K562 (cell line): ENCODE data around the gene RGL2. TPM values are rescaled to one million over a fixed set of nuclear protein-coding genes. Genes with fewer than 3 reads are reported as not detected.

Experiments used
- ATAC-seq: fragments of 200-7000 bp; cut with Tn5 transposase; 3 replicates; pipeline ENCODE4 v1.9.1; 2020; ENCODE audit warnings: moderate library complexity
- BruUV-seq: library from RNA; stranded (reverse); fragments of 400-500 nt; replicated peaks from 2 replicates; lab custom pipeline; 2021; lab: Mats Ljungman, UMichigan
- CTCF ChIA-PET: fragments of 300-600 bp; formaldehyde crosslinking; extraction: SDS; loops from one replicate; lab custom pipeline; 2021; ENCODE audit warnings: low intra/inter-chr PET ratio; lab: Yijun Ruan, JAX
- POLR2A ChIA-PET: fragments of 300-600, 350-650 bp; sonication (Branson Sonifier 250); formaldehyde crosslinking; extraction: SDS; loops from one replicate; lab custom pipeline; 2021; ENCODE audit warnings: antibody characterized with exemption, inconsistent platforms; lab: Yijun Ruan, JAX
- DNase-seq, 4 experiments: peaks; one replicate each; pipeline versions ENCODE4 v3.0.0 to v3.0.0-alpha.2; 2011 to 2018; ENCODE audit warnings: low spot score in 3 of 4, mixed read lengths in 3 of 4; ENCODE audit errors: extremely low read depth in 1 of 4
- FAIRE-seq: peaks from 2 replicates; lab custom pipeline; 2011; peaks lifted over from hg19 to GRCh38; lab: Jason Lieb, UNC
- H2AFZ ChIP-seq: 2 replicates; pipeline ENCODE4 v1.6.0; 2011; ENCODE audit warnings: low read depth, low read length, control low read depth, inconsistent platforms
- H3K27ac ChIP-seq: fragments of 200-600 bp; 3 replicates; pipeline ENCODE4 v1.8.0; 2011; ENCODE audit warnings: low read depth, mild to moderate bottlenecking, control low read depth, inconsistent platforms, low read length, moderate library complexity, mixed read lengths; ENCODE audit errors: extremely low read depth
- H3K27me3 ChIP-seq, 2 experiments: fragments of 300-600 bp in 1 of 2; 2 replicates in 1 of 2; 3 replicates in 1 of 2; pipeline versions ENCODE4 v1.6.0 to v1.8.0; 2011; ENCODE audit warnings: inconsistent platforms in 2 of 2, low read length in 2 of 2, mild to moderate bottlenecking in 1 of 2, mixed read lengths in 1 of 2, moderate library complexity in 1 of 2; ENCODE audit not compliant: control insufficient read depth in 2 of 2, insufficient read depth in 2 of 2
- H3K36me3 ChIP-seq: fragments of 300-600 bp; 3 replicates; pipeline ENCODE4 v1.8.0; 2011; ENCODE audit warnings: mild to moderate bottlenecking, low read length, inconsistent platforms; ENCODE audit not compliant: control insufficient read depth, insufficient read depth
- H3K4me1 ChIP-seq, 2 experiments: fragments of 200-600 bp in 1 of 2; replicated peaks in 1 of 2; 2 replicates in 1 of 2; 3 replicates in 1 of 2; pipeline versions ENCODE4 v1.5.1 to v1.8.0; 2011; ENCODE audit warnings: inconsistent platforms in 2 of 2, low read length in 2 of 2, mild to moderate bottlenecking in 1 of 2, mixed read lengths in 1 of 2, moderate library complexity in 1 of 2; ENCODE audit not compliant: control insufficient read depth in 2 of 2, insufficient read depth in 2 of 2
- H3K4me2 ChIP-seq: 2 replicates; pipeline ENCODE4 v1.6.1; 2011; ENCODE audit warnings: low read length, control low read depth, inconsistent platforms, mixed read lengths; ENCODE audit not compliant: insufficient read depth
- H3K4me3 ChIP-seq: fragments of 200-600 bp; sonication (generic), shearing (Covaris generic); 2 replicates; pipeline ENCODE4 v1.5.1; 2016; ENCODE audit warnings: control low read depth, inconsistent platforms
- H3K79me2 ChIP-seq: fragments of 200-600 bp; 3 replicates; pipeline ENCODE4 v1.8.0; 2011; ENCODE audit warnings: low read length, inconsistent platforms; ENCODE audit not compliant: control insufficient read depth, insufficient read depth
- H3K9ac ChIP-seq, 2 experiments: 2 replicates each; pipeline versions ENCODE4 v1.6.0 to v1.6.1; 2011; ENCODE audit warnings: low read depth in 2 of 2, low read length in 2 of 2, control low read depth in 1 of 2, inconsistent platforms in 1 of 2, mild to moderate bottlenecking in 1 of 2, mixed read lengths in 1 of 2; ENCODE audit not compliant: insufficient read depth in 1 of 2
- H3K9me1 ChIP-seq: one replicate; pipeline ENCODE4 v1.6.0; 2011; ENCODE audit warnings: inconsistent platforms, mild to moderate bottlenecking, low read length, moderate library complexity; ENCODE audit not compliant: control insufficient read depth, insufficient read depth
- H3K9me3 ChIP-seq: replicated peaks from 2 replicates; pipeline ENCODE4 v1.5.1; 2011; ENCODE audit warnings: low read depth, low read length, inconsistent platforms; ENCODE audit not compliant: control insufficient read depth, insufficient read depth
- H4K20me1 ChIP-seq: replicated peaks from 2 replicates; pipeline ENCODE4 v1.6.1; 2011; ENCODE audit warnings: low read length, inconsistent platforms, mixed read lengths; ENCODE audit not compliant: control insufficient read depth, insufficient read depth
- ATF7 ChIP-seq: fragments of 450-650 bp; IDR thresholded peaks from 2 replicates; pipeline ENCODE4 v1.7.1; 2014; ENCODE audit warnings: mild to moderate bottlenecking, moderate library complexity
- BRD9 ChIP-seq: fragments of 450-650 bp; IDR thresholded peaks from 2 replicates; pipeline ENCODE4 v1.6.1; 2018; ENCODE audit warnings: low read depth; ENCODE audit not compliant: partially characterized antibody
- CHD1 ChIP-seq: fragments of 200-600 bp; sonication (generic); IDR thresholded peaks from one replicate; pipeline ENCODE4 v1.6.1; 2012; ENCODE audit warnings: mild to moderate bottlenecking, moderate library complexity, low read length, inconsistent platforms
- EGR1 ChIP-seq: fragments of 450-650 bp; conservative IDR thresholded peaks from 2 replicates; pipeline ENCODE4 v1.6.1; 2017; ENCODE audit warnings: mild to moderate bottlenecking
- ERF ChIP-seq: fragments of 450-650 bp; formaldehyde crosslinking; IDR thresholded peaks from 2 replicates; pipeline ENCODE4 v1.4.0; 2020; ENCODE audit warnings: mild to moderate bottlenecking, mixed read lengths
- GTF2E2 ChIP-seq: fragments of 200-800 bp; sonication (Bioruptor generic); IDR thresholded peaks from 2 replicates; pipeline ENCODE4 v1.6.1; 2016; ENCODE audit warnings: missing genetic modification characterization, missing compliant biosample characterization
- JUNB ChIP-seq: fragments of 450-650 bp; formaldehyde crosslinking; conservative IDR thresholded peaks from 2 replicates; pipeline ENCODE4 v1.4.0; 2020; ENCODE audit warnings: mild to moderate bottlenecking
- NFE2 ChIP-seq: IDR thresholded peaks from 2 replicates; pipeline ENCODE4 v1.6.1; 2014; ENCODE audit warnings: antibody characterized with exemption, low read depth
- NR4A1 ChIP-seq, 2 experiments: fragments of 250-450 bp in 1 of 2; fragments of 450-650 bp in 1 of 2; sonication (Bioruptor Pico) in 1 of 2; IDR thresholded peaks; 2 replicates each; pipeline versions ENCODE4 v1.4.0 to v1.6.1; 2016 to 2020; ENCODE audit warnings: mild to moderate bottlenecking in 2 of 2, missing compliant biosample characterization in 1 of 2, missing genetic modification characterization in 1 of 2, moderate library complexity in 1 of 2
- TARDBP ChIP-seq: fragments of 450-650 bp; IDR thresholded peaks from 2 replicates; pipeline ENCODE4 v1.6.1; 2016
- XRCC5 ChIP-seq: fragments of 200-400 bp; formaldehyde crosslinking; IDR thresholded peaks from 2 replicates; pipeline ENCODE4 v1.6.1; 2017; ENCODE audit warnings: low read depth, mild to moderate bottlenecking, low read length
- WGBS: fragments of 100-300 bp; shearing (Covaris generic); methylation state at CpG from one replicate; pipeline ENCODE4 v1.1.6; 2016; ENCODE audit warnings: low coverage, mixed read lengths; ENCODE audit not compliant: insufficient coverage; ENCODE audit errors: missing lambda C conversion rate; 5-methylcytosine and 5-hydroxymethylcytosine counted together
- in situ Hi-C: fragments of 300-500 bp; cut with MboI; formaldehyde crosslinking; loops from 4 replicates; pipeline ENCODE4 v1.15.0; 2018; ENCODE audit warnings: inconsistent platforms, mixed read lengths
- intact Hi-C: fragments of 100-400 bp; cut with micrococcal nuclease; formaldehyde crosslinking; loops from 2 replicates; pipeline ENCODE4 v1.14.2; 2022
- polyA plus RNA-seq, 8 experiments: library from polyadenylated mRNA; depleted of rRNA in 4 of 8; stranded (reverse) in 5 of 8; unstranded in 3 of 8; fragments of >200 nt; fragmentation: Nextera tagmentation in 2 of 8; fragmentation: Illumina TruSeq in 1 of 8; extraction: Ambion mirVana in 2 of 8; extraction: Trizol in 1 of 8; gene quantifications; 2 replicates each; pipeline versions ENCODE4 v1.2.1 to v1.2.3, GENCODE V29; 2011 to 2014; ENCODE audit warnings: inconsistent platforms in 1 of 8, missing spikeins in 1 of 8
- total RNA-seq, 7 experiments: library from RNA; depleted of rRNA in 6 of 7; stranded (reverse); fragments of >200 nt in 6 of 7; fragmentation: Illumina TruSeq in 2 of 7; extraction: Trizol in 2 of 7; gene quantifications; 2 replicates each; pipeline versions ENCODE4 v1.2.1 to v1.2.3, GENCODE V29; 2011 to 2021; ENCODE audit warnings: low replicate concordance in 1 of 7
- TF ChIP-seq, protein P1 (sequence below): fragments of 450-650 bp; IDR thresholded peaks from 2 replicates; pipeline ENCODE4 v1.6.1; 2014; ENCODE audit warnings: low read depth, mild to moderate bottlenecking, moderate library complexity, borderline replicate concordance
- TF ChIP-seq, protein P2 (sequence below): fragments of 450-650 bp; IDR thresholded peaks from 2 replicates; pipeline ENCODE4 v1.6.1; 2017; ENCODE audit warnings: mild to moderate bottlenecking, moderate library complexity
- TF ChIP-seq, protein P3 (sequence below): fragments of 200-800 bp; sonication (Bioruptor generic); IDR thresholded peaks from 2 replicates; pipeline ENCODE4 v1.6.1; 2017; ENCODE audit warnings: missing genetic modification characterization, missing compliant biosample characterization
- TF ChIP-seq, protein P4 (sequence below): fragments of 250-450 bp; sonication (Bioruptor Pico); IDR thresholded peaks from 2 replicates; pipeline ENCODE4 v1.9.0; 2021; ENCODE audit warnings: mild to moderate bottlenecking, inconsistent platforms

The RGL2 gene
- total and polyA plus RNA-seq, 9 of the 15 experiments (the other 6 are each of a cell fraction or from before 2014, with no cell fraction given): 1.8 to 57.1 (median 19.5) TPM

DNA sequence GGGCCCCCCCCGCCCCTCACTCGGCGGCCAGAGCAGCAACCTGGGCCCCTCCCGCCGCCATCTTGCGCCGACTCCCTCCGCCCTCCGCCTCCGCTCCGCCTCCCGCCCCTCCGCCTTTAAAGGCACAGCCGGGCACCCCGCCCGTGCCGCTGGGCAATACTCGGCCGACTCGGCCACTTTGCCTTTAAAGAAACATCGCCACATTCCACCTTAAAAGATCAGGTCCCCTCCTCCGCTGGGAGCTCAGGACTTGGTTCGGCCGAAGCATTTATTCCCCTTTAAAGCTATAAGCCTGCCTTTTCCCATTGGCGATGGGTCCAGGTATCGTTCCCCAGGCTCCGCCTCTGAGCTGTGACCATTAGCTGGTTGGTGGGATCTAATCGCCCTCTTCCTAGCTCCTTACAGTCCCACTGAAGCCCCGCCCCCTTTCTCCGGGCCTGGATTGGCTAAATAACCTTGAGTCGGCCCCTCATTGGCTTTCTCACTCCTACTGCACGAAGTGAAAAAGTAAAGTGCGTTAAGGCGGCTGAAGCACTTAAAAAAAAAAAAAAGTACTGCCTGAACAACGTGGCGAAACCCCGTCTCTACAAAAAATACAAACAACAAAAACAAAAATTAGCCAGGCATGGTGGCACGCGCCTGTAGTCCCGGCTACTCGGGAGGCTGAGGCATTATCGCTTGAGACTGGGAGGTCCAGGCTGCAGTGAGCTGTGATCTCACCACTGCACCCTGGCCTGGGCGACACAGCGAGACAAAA lies 19.1 kb upstream of the RGL2 start, which contains the start of gene ZBTB22:
Gene ZBTB22, minus strand, starts transcription at position 76 of the 757 bp plus-strand sequence. CDS start 828 bp downstream, outside the sequence.
- Histone ChIP-seq H3K4me1 (peaks cover 56 to 76% of the 10 kb centered on the region in 2 experiments), H3K9me3 (no peaks in the 10 kb centered on the region), H3K4me3 (peak within 1 kb of the TSS; percentile 63), H3K36me3 (peaks cover 43% of the 10 kb centered on the region), H2AFZ (peak within 1 kb of the TSS; percentile 98), H3K9me1 (peaks cover 3% of the 10 kb centered on the region), H3K79me2 (peaks cover 65% of the 10 kb centered on the region), H3K4me2 (peak within 1 kb of the TSS; percentile 97), H3K27ac (peak within 1 kb of the TSS; percentile 79), H4K20me1 (0 out of 2 replicates have a peak, but pooled peaks cover 3% of the 10 kb centered on the region), H3K27me3 (no peaks in the 10 kb centered on the region), H3K9ac (peak within 1 kb of the TSS; percentile 68 to 75)
- no TSS peak for BruUV-seq
- CTCF ChIA-PET: no interaction called here
- FAIRE-seq (peak; percentile 98), DNase-seq (peak; percentile 90 to 100 (median 94)), ATAC-seq (peak; percentile 82)
- POLR2A ChIA-PET: interaction anchor here (0.5 to 2.6 kb wide), 19 partner anchors 11 to 346 kb away, joined by 3 to 32 read pairs (median 4); partner anchors contain the start of genes B3GALT4, CUTA, HLA-DPB1 and RGL2
- in situ Hi-C loops (no loop called here), intact Hi-C loops (loop anchor here (1.0 kb wide), 1 partner anchor 46 kb away; the partner anchor contains the start of gene RPS18)
- under 1% methylated on average over 35 of the region's 44 CpGs for WGBS
- TF ChIP-seq TARDBP (no peak), JUNB (CRISPR knock-in tag) (no peak), XRCC5 (peak; percentile 32; the same call in 1 of the 2 replicates), NFE2 (peak; percentile 23; the same call in 1 of the 2 replicates), NR4A1 (CRISPR knock-in tag; IDR thresholded peaks at IDR 0.05) (no peak; the same call in 1 of the 2 replicates), NR4A1 (tag; IDR thresholded peaks at IDR 0.05) (no peak), ERF (CRISPR knock-in tag) (0 out of 2 replicates have a peak, but pooled peaks have one; percentile 77), ATF7 (peak; percentile 83), GTF2E2 (no peak), CHD1 (no peak), BRD9 (peak; percentile 69), EGR1 (peak; percentile 89)
- TF ChIP-seq, protein P1, sequence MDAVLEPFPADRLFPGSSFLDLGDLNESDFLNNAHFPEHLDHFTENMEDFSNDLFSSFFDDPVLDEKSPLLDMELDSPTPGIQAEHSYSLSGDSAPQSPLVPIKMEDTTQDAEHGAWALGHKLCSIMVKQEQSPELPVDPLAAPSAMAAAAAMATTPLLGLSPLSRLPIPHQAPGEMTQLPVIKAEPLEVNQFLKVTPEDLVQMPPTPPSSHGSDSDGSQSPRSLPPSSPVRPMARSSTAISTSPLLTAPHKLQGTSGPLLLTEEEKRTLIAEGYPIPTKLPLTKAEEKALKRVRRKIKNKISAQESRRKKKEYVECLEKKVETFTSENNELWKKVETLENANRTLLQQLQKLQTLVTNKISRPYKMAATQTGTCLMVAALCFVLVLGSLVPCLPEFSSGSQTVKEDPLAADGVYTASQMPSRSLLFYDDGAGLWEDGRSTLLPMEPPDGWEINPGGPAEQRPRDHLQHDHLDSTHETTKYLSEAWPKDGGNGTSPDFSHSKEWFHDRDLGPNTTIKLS: peak; percentile 17; the same call in 1 of the 2 replicates
- TF ChIP-seq, protein P2, sequence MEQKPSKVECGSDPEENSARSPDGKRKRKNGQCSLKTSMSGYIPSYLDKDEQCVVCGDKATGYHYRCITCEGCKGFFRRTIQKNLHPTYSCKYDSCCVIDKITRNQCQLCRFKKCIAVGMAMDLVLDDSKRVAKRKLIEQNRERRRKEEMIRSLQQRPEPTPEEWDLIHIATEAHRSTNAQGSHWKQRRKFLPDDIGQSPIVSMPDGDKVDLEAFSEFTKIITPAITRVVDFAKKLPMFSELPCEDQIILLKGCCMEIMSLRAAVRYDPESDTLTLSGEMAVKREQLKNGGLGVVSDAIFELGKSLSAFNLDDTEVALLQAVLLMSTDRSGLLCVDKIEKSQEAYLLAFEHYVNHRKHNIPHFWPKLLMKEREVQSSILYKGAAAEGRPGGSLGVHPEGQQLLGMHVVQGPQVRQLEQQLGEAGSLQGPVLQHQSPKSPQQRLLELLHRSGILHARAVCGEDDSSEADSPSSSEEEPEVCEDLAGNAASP: no peak
- TF ChIP-seq, protein P3, sequence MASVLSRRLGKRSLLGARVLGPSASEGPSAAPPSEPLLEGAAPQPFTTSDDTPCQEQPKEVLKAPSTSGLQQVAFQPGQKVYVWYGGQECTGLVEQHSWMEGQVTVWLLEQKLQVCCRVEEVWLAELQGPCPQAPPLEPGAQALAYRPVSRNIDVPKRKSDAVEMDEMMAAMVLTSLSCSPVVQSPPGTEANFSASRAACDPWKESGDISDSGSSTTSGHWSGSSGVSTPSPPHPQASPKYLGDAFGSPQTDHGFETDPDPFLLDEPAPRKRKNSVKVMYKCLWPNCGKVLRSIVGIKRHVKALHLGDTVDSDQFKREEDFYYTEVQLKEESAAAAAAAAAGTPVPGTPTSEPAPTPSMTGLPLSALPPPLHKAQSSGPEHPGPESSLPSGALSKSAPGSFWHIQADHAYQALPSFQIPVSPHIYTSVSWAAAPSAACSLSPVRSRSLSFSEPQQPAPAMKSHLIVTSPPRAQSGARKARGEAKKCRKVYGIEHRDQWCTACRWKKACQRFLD (CRISPR knock-in tag): no peak
- TF ChIP-seq, protein P4, sequence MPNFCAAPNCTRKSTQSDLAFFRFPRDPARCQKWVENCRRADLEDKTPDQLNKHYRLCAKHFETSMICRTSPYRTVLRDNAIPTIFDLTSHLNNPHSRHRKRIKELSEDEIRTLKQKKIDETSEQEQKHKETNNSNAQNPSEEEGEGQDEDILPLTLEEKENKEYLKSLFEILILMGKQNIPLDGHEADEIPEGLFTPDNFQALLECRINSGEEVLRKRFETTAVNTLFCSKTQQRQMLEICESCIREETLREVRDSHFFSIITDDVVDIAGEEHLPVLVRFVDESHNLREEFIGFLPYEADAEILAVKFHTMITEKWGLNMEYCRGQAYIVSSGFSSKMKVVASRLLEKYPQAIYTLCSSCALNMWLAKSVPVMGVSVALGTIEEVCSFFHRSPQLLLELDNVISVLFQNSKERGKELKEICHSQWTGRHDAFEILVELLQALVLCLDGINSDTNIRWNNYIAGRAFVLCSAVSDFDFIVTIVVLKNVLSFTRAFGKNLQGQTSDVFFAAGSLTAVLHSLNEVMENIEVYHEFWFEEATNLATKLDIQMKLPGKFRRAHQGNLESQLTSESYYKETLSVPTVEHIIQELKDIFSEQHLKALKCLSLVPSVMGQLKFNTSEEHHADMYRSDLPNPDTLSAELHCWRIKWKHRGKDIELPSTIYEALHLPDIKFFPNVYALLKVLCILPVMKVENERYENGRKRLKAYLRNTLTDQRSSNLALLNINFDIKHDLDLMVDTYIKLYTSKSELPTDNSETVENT: no peak
